ENCODE measurements around the gene PABPC4L.

- TF ChIP-seq CTCF (IDR thresholded peaks at IDR 0.05; ENCODE audit: insufficient read depth, low read length) (no peak), POLR2AphosphoS5 (IDR thresholded peaks at IDR 0.05; ENCODE audit: low read depth) (no peak), GABPA (IDR thresholded peaks at IDR 0.05; ENCODE audit: low read depth) (no peak), REST (IDR thresholded peaks at IDR 0.05; ENCODE audit: insufficient replicate concordance, low read depth) (no peak)
Observed at GRCh38 chr4:134216411-134216810, 14.8 kb upstream of the PABPC4L start.

Measured in HL-60 (cell line).